GM12864 (cell line): Measurements from ENCODE around the gene PLA2G2A.

Experiments
- DNase-seq: peaks from one replicate; pipeline ENCODE4 v3.0.0-alpha.2; 2011; ENCODE audit warnings: low read depth
- H3K4me3 ChIP-seq: 2 replicates; pipeline ENCODE4 v1.5.1; 2011; ENCODE audit warnings: mild to moderate bottlenecking, low read depth, low read length, control low read depth
- TF ChIP-seq, protein P1 (sequence below): IDR thresholded peaks from 2 replicates; pipeline ENCODE4 v1.5.1; 2011; ENCODE audit warnings: low read depth, mild to moderate bottlenecking, moderate library complexity, low read length, control low read depth, inconsistent platforms; ENCODE audit errors: missing control alignments

Gene PLA2G2A

GRCh38 chr1:19945914-19946313 lies 33.5 kb downstream of the PLA2G2A start:
- no peak overlapping the region for H3K4me3 ChIP-seq

GRCh38 chr1:19942657-19943056 lies 36.8 kb downstream of the PLA2G2A start:
- DNase-seq, result no peak
- H3K4me3 ChIP-seq, result no peak overlapping the region
- TF ChIP-seq, protein P1, sequence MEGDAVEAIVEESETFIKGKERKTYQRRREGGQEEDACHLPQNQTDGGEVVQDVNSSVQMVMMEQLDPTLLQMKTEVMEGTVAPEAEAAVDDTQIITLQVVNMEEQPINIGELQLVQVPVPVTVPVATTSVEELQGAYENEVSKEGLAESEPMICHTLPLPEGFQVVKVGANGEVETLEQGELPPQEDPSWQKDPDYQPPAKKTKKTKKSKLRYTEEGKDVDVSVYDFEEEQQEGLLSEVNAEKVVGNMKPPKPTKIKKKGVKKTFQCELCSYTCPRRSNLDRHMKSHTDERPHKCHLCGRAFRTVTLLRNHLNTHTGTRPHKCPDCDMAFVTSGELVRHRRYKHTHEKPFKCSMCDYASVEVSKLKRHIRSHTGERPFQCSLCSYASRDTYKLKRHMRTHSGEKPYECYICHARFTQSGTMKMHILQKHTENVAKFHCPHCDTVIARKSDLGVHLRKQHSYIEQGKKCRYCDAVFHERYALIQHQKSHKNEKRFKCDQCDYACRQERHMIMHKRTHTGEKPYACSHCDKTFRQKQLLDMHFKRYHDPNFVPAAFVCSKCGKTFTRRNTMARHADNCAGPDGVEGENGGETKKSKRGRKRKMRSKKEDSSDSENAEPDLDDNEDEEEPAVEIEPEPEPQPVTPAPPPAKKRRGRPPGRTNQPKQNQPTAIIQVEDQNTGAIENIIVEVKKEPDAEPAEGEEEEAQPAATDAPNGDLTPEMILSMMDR, result no peak

More at GRCh38 chr1:19945914-19946313, 33.5 kb downstream of the PLA2G2A start:
- TF ChIP-seq, protein P1, result no peak
- no peak for DNase-seq

DNA sequence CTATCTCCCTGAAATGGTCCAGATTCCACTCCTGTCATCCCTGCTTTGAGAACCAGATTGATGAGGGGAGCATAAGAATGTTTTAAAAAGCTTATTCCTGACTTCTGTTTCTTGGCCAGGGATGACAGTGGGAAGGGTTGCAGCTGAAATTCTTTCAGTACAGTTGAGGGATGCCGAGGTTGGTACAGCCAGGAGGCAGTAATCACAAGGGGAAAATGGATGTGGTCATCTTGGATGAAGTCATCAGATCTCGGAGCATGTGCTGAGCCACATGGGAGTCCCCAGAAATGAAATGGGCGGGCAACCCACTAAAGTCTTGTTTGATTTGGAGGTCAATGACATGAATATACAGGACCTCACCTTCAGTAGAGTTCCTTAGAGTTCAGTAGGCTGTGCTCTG lies 37.3 kb downstream of the PLA2G2A start:
- no peak overlapping the region for H3K4me3 ChIP-seq
- no peak for DNase-seq
- TF ChIP-seq, protein P1, result no peak

DNA sequence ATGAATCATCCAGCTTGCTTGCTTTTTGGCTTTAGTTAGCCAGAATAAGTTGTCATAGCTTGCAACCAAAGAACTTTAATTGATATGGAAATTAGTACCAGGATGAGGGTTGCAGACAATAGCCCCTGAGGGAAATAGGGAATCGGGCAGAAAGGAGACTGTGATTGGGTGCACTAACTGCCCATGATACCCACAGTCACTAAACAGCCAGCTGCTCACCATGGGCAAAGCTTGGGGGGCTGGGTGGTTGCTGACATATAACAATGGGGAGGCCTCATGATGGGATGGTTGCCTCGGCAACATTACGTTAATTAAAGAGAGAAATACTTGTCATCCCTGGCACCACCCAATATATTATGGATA lies 38.2 kb downstream of the PLA2G2A start:
- no peak for DNase-seq
- TF ChIP-seq, protein P1, result no peak
- H3K4me3 ChIP-seq, result no peak overlapping the region

DNA sequence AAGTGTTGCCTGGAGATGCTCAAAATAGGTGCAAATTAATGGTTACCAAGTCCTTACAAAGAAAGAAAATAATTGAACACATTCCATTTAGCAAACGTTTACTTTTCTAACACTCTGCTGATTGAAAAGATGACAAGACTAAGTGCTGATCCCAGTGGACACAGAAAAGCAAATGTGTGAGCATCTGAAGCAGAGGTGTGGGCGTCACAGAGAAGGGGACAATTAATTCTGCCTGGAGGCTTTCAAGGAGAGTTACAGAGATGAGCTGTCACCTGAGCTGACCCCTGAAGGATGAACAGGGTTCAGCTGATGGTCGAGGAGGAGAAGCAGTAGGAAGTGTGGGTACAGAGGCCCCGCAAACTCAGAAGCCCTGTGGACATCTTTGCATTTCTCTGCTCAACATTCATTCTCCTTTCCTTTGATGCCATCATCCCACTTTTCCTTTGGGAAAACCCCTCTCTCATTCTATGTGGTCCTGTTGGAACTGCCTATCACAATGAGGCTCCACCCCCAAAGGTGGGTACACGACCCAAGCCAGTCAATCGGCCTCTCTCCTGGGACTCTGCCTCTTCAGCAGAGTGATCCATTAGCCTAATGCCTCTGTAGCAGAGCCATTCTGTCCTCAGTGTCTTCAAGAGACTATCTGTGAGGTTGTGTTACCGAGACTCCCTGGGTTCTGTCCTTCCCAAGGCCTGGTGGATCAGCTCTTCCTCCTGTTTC lies 38.8 kb downstream of the PLA2G2A start:
- DNase-seq, result no peak
- no peak overlapping the region for H3K4me3 ChIP-seq
- TF ChIP-seq, protein P1, result no peak

DNA sequence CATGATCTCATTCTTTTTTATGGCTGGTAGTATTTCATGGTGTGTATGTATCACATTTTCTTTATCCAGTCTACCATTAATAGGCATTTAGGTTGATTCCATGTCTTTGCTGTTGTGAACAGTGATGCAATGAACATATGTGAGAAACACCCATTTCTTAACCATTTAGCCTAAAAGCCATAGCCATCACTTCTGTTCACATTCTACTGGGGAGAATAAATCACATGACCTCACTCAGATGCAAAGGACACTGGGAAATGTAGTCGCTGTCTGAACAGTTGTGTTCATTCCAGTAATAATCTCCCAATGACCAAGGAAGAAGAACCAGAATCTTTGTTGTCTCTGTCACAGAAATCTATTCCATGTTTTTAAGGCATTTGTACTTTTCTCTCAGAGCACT lies 40.9 kb downstream of the PLA2G2A start:
- H3K4me3 ChIP-seq, result no peak overlapping the region
- DNase-seq, result no peak
- TF ChIP-seq, protein P1, result no peak
